Measurements from ENCODE around the gene TNFRSF12A.

TNFRSF12A gene

DNA sequence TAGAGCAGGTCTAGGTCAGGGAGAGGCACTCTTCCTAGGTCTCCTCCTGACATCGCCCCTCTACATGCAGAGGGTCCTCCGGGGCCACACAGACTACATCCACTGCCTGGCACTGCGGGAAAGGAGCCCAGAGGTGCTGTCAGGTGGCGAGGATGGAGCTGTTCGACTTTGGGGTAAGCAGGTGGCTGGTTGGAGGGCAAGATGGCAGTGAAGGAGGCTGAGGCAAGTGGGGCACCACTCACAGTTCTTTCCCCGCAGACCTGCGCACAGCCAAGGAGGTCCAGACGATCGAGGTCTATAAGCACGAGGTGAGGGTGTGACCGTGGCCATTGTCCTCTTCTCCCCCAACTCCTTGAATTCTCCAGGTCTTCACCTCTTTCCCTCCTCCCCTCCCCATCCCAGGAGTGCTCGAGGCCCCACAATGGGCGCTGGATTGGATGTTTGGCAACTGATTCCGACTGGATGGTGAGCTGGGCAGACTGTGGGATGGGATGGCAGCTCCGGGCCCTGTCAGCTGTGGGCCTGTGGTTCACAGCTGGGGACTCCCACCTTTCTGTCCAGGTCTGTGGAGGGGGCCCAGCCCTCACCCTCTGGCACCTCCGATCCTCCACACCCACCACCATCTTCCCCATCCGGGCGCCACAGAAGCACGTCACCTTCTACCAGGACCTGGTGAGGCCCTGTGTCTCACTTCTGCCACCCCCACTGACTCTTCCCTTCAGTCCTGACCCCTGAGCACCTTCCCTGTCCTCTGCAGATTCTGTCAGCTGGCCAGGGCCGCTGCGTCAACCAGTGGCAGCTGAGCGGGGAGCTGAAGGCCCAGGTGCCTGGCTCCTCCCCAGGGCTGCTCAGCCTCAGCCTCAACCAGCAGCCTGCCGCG, 6.7 kb downstream of the TNFRSF12A start:
- DNase-seq (ENCODE audit: low spot score), result no peak

DNA sequence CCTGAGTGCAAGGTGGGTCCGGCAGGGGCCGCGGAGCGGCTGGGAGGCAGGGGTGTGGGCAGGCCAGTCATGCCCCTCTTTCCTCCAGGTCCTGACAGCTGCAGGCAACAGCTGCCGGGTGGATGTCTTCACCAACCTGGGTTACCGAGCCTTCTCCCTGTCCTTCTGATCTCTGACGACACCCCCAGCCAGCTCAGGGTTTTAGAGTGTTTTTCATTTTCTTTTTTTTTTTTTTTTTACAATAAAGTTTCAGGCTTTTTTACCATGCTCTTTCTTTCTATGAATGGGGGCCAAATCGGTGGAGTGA, 7.3 kb downstream of the TNFRSF12A start:
- no peak for DNase-seq (ENCODE audit: low spot score)

DNA sequence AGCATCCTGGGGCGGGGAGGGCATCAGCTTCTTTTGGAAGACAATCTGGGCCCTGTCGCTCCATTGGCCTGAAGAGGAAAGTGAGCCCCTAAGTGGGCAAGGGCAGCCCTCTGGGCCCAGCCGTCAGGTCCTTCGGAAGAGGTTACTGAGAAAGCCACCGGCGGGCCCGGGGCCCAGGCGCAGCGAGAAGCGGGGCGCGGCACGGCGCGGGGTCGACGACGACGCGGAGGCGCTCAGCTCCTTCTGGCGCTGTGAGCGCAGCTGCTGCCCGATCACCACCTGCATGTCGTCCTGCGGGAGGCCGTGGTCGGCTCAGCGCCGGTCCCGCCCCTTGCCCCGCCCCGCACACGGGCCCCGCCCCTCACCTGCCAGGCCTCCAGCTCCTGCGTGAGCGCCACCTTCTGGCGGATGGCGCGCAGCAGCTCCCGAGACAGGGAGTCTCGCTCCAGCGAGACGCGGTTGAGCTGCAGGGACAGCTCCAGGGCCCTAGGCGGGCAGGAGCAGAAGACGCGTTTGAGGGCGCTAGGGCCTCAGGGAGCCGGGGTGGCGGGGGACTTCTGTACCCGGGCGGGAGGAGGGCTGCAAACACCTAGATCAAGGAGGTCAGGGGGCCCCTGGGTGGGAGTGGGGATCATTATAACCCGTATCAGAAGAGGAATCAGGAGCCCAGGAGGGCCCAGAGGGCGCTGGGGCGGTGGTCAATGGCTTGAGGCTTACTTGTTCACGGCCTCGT, 8.0 kb downstream of the TNFRSF12A start:
- DNase-seq (ENCODE audit: low spot score), result peak; percentile 94

DNA sequence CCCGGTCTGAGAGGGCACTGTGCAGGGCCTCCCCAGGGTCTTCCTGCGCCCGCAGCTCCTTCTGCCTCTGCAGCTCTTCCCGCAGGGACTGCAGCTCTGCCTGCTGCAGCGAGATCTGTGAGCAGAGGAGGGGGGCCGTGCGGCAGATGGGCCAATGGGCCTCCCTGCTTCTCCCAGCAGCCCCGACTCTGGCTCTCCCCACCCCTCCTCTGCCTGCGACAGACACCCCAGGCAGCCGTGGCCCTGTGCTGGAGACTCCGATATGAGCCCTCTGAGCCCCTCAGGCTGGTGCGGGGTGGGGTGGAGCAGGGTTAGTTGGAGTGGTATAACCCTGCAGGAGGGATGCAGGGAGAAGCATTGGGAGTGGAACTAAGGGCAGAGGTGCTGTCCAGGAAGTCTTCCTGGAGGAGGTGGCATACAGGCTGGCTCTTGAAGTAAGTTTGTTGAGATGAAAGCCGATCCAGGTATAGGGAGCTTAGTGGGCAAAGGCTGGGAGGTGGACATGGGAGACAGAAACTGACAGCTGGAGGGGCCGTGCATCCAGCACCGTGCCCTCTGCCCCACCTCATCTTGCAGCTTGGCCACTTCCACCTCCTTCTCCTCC, 8.7 kb downstream of the TNFRSF12A start:
- no peak for DNase-seq (ENCODE audit: low spot score)

DNA sequence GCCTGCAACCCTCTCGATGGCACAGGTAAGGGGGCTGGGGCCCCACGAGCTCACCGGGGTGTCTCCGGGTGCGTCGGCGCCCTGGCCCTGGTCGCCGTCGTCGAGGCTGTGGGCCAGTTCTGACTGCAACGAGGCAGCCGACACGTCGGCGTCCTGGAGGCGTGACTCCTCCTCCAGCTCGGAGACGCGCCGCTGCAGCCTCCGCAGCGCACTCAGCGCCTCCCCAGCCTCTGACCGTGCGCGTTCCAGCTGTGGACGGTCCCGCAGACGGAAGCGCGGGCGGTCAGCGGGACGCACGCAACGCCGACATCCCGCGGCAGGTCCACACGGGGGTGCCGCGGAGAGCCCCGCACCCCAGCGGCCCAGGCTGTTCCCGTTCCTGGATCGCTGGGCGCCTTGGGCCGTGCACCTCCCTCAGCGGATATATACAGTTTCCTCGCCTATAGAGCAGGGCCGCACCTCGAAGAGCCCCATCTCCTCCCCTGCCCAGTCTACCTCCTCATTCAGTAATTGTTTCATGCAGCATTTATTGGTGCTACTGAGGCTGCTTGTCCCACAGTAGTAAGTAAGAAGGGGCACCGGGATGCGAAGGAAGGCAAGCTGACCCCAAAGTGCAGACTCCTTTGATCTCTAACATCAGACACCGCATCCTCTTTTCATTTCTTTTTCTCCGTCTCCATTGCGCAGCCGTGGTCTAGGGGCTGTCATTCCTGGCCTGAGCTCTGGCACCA, 9.5 kb downstream of the TNFRSF12A start:
- DNase-seq (ENCODE audit: low spot score), result no peak

DNA sequence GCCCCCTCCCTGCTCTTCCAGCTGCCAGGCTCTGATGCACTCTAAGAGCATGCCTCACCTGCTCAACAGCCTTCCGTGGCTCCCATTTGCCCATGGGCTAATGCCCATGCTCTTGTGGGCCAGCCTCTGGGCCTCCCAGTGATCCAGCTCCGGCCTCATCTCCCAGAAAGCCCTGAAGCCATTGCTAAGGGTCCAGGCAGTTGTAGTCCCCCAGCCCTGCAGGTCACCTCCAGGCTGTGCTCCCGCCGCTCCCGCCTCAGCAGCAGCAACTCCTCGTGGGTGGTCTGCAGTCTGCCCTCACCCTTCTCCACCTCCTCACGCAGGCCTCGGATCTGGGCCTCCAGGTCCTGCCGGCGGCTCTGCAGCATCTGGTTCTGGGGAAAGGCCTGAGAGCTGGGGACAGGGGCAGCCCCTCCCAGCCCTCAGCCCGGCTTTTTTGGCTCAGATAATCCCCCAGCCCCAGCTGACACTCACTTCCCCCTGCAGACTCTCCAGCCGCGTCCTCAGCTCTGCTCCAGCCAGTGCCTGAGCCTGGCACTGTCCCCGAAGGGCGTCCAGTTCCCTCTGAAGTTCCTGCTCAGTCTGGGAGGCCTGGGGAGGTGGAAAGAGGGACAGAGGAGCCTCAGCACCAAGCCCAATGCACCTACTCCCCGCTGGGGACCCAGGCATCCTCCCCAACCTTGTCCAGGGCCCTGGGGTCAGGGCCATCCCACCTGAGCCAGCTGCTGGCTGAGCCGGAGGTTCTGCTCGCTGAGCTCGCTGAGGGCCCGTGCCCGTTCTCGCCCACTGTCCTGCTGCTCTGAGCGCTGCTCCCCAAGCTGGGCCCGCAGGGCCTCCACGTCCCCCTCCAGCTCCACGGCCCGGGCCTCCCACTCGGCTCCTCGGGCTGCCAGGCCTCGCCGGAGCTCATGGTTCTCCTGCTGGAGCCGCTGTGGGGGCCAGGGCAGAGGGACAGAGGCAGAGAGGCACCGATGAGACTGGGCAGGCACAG, 10.3 kb downstream of the TNFRSF12A start:
- no peak for DNase-seq (ENCODE audit: low spot score)

DNA sequence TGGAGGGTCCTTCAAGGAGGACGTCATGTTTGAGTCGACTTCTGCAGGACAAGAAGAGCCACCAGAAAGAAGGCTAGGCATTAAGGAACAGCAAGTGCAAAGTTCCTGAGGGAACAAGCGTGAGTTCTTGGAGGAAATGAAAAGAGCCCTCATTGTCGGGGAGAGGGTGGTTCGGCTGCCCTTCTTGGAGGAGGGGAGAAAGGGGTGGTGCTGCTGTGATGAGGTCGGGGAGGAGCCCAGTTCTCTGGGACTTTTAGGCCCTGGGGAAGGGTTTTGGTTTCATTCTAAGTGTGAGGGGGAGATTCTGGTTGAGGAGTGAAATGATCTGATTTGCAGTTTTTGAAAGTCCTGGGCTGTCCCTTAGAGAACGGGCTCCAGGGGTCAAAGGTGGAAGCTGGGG, 12.5 kb downstream of the TNFRSF12A start:
- no peak for DNase-seq (ENCODE audit: low spot score)

DNA sequence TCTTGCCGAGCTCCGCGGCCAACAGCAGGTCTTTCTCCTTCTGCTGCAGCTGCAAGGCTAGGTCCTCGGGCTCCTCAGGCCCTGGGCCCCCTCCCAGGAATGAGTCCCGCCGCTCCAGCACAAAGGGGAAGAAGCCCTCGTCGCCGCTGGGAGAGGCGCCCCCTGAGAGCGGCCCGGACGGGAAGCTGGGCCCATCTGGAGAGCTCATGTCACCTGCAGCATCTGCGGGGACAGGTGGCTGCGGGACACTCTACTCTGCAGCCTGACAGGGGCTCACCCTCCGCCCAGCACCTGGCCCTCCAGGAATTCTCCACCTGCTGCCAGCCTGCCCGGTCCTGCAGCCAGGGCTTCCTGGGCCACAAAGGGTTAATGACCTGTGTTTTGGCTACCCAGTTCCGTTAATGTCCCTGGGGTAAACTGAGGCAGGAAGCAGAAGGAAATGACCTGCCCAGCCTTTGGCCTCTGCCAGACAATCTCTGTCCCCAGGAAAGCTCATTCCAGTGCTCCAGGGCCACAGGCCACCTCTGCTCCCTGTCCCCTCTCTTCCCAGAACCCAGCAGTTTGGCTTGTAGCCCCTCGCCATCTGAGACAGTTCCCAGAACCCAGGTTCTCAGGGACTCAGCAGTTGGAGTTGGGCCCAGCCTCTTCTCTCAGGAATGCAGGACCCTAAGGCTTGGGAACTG, 15.3 kb downstream of the TNFRSF12A start:
- DNase-seq (ENCODE audit: low spot score), result no peak

DNA sequence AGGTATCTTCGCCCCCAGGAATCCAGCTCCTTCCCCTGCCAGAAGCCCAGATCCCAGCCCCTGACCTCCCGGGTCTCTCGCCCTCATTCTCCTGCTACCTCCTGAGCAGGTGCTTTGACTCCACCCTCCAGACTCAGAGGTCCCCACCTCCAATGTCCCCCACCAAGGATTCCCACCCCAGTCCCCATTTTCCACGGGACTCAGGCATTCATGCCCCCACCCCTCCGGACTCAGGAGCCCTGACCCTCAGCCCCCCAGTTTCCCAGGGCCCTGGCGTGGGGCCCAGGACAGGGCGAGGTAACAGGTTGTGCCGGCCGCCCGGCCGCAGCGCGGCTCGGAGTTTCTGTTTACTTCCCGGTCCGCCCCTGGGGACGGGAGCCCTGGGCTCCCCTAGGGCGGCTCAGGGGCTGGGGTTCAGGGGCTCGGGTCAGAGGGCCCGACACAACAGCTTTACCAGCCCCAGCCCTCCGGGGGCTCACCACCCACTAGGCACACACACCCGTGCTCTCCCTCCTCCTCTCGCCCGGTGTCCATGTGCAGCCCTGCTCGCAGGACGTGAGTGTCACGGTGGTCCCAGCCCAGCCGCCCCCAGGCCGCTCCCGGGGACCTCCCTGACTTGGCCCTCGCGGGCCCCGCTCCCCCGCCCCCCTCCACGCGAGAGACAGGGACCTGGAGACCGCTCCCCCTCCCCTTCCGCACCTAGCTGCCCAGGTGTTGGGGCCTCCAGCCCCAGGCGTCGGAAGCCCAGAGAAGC, 16.0 kb downstream of the TNFRSF12A start:
- DNase-seq (ENCODE audit: low spot score), result no peak

DNA sequence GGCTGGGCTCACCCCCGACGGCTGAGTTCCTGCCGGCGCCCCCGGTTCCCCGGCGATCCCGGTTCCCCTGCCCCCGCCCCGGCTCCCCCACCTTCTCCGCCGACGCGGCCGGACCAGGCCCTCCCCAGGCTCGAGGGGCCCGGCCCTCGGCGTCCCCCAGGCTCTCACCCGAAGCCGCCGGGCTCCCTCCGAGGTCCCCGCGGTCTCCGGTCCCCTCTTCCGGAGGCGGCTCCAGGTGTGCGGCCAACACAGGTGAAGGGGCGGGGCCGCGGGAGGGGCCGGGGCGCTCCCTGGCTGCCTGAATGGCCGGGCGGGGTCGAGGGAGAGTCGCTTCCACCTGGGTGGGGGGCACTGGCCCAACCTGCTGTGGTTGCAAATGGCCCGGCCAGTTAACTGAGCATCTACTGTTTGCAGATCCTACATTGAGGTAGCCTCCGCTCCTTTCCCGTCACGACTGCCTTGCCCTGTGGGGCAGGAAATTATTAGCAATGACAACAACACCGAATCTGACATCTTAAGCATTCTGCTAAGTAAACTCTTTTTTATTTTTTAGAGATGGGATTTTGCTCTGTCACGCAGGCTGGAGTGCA, 16.7 kb downstream of the TNFRSF12A start, which contains the start of gene BICDL2:
Gene BICDL2 (minus strand): TSS at position 219 of the 590 bp plus-strand sequence. CDS start 1,448 bp downstream, outside the sequence.
- DNase-seq (ENCODE audit: low spot score), result no peak

DNA sequence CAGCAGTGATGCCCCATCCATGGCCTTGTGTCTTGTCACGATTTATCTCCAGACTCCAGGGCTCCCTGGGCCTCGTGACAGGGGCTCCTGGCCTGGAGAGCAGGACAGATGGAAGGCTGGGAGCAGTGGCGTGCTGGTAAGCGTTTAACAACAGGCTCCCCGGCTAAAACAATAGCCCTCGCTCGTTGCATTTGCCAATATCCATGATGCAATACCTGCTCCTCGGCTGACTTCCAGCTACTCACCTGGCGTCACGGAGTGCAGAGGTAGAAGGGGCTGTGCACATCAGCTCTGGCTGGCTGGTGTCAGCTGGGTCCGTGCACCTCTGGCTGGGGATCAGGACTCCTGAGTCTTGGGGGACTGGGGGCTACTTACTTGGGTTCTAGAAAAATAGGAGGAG, 18.1 kb downstream of the TNFRSF12A start:
- DNase-seq (ENCODE audit: low spot score), result no peak

DNA sequence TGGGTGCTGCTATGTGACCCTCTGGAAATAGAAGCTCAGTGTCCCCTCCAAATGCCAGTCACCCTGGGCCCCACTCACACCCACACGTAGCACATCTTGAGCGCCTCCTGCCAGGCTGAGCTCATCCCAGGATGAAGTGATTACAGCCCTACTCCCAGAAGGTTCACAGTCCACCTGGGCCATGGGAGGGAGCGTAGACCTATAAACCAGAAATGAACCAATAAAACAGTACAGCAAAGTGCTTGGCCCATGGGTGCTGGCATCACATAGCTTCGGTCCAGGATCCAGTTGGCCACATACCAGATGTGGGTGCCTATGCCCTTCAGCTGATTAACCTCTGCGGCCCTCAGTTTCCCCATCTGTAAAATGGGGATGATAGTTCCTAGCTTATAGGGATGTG, 18.7 kb downstream of the TNFRSF12A start:
- no peak for DNase-seq (ENCODE audit: low spot score)

DNA sequence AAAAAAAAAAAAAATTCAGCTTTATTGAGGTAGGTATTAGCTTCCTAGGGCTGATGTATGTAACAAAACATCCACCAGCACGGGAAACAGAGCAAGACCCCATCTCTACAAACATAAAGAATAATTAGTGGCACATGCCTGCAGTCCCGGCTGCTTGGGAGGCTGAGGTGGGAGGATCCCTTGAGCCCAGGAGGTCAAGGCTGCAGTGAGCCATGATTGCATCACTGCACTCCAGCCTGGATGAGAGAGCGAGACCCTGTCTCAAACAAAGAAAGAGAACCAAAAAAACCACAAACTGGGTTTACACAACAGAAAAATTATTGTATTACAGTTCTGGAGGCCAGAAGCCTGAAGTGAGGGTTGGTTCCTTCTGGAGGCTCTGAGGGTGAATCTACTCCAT, 22.2 kb downstream of the TNFRSF12A start:
- DNase-seq (ENCODE audit: low spot score), result no peak

DNA sequence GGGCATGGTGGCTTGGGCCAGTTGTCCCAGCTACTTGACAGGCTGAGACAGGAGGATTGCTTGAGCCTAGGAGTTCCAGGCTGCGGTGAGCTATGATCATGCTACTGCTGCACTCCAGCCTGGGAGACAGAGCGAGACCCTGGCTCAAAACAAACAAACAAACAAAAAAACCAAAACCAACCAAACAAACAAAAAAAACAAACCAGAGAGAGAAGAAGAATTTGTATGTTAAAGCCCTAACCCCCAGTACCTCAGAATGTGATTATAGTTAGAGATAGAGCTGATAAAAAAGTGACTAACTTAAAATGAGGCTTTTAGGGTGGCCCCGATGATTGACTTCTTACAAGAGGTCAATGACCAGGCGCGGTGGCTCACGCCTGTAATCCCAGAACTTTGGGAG, 24.5 kb downstream of the TNFRSF12A start:
- DNase-seq (ENCODE audit: low spot score), result no peak

DNA sequence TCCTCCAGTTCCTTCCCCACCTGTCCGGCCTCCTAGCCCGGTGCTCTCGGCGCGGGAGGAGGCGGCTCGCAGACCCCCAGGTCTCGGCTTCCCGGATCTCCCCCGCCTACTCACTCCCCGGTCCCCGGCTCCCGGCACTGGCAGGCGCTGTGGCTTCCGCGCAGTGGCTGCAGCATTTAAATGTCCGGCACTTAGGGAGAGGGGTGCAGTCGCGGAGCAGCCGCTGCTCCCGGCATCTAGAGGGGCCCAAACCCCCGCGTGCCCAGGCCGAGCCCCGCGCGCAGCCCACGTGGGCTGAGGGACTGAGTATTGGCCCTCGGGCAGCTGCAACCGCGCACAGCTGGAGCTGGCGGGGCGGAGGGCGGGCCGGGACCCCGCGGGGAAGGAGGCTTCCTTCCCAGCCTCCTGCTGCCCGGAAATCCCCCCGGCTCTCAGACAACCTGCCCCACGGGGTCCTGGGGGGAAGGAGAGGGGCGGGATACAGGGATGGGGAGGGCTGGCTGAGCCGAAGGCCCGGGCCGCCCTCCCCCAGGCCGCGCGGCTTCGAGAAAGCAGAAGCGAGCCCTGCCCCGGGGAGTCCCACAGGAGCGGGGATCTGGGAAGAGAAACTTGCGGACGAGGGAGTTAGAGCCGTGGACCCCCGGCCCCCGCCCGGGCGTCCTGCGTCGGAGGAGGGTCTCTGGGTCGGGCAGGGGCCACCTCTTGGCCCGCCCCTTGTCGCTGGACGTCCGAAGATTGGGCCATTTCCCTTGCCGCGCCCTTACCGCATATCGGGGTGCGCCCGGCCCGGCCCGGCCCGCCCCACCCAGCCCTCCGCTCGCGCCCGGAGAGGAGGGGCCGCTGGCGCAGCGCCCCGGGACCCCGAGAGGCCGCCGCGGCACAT, 25.8 kb downstream of the TNFRSF12A start, which contains the start of gene MMP25:
Gene MMP25 (plus strand): TSS at position 804 of the 883 bp plus-strand sequence. CDS start 357 bp downstream, outside the sequence.
- DNase-seq (ENCODE audit: low spot score), result peak; percentile 74

DNA sequence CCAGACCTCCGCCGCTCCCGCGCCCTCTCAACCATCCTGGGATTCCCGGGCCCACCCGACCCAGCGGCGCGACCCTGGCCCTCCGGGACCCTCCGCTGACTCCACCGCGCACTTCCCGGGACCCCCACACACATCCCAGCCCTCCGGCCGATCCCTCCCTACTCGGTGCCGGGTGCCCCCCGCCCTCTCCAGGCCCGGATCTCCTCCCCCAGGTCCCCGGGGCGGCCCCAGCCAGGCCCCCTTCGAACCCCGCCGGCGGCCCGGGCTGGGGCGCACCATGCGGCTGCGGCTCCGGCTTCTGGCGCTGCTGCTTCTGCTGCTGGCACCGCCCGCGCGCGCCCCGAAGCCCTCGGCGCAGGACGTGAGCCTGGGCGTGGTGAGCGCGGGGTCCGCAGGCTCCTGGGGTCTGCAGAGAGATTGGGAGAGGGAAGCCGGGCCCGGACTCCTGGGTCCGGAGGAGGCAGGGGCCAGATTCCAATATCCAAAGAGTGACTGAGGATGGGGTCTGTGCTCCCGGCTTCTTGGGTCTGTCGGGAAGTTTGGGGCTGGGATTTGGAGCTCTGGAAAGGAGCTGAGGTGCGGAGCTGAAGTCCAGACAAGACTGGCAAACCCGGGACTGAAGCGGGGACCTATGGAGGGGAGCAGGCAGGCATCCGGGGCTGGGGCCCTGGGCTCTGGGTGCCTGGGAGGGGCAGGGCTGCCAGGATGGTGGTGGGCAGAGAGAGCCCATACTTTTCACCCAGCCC, 26.6 kb downstream of the TNFRSF12A start:
- no peak for DNase-seq (ENCODE audit: low spot score)

DNA sequence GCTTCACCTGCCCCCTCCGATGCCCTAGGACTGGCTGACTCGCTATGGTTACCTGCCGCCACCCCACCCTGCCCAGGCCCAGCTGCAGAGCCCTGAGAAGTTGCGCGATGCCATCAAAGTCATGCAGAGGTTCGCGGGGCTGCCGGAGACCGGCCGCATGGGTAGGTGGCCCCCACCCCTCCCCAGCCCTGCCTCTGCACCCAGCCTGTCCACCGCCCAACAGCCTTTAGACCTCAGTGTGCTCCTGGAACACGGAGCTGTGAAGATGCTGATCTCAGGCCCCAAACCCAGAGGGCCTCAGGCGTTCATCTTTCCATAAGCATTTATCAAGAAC, 27.2 kb downstream of the TNFRSF12A start:
- no peak for DNase-seq (ENCODE audit: low spot score)
